GM20000 (cell line): ENCODE results near the gene TDRD5.

ENCODE experiments used
- DNase-seq: peaks from one replicate; pipeline ENCODE4 v3.0.0; 2012; ENCODE audit warnings: low spot score
- TF ChIP-seq, protein P1 (sequence below): IDR thresholded peaks from 2 replicates; pipeline ENCODE4 v1.5.1; 2012; ENCODE audit warnings: mild to moderate bottlenecking, control low read depth; ENCODE audit errors: extremely low read depth, missing control alignments

TDRD5 gene

DNA sequence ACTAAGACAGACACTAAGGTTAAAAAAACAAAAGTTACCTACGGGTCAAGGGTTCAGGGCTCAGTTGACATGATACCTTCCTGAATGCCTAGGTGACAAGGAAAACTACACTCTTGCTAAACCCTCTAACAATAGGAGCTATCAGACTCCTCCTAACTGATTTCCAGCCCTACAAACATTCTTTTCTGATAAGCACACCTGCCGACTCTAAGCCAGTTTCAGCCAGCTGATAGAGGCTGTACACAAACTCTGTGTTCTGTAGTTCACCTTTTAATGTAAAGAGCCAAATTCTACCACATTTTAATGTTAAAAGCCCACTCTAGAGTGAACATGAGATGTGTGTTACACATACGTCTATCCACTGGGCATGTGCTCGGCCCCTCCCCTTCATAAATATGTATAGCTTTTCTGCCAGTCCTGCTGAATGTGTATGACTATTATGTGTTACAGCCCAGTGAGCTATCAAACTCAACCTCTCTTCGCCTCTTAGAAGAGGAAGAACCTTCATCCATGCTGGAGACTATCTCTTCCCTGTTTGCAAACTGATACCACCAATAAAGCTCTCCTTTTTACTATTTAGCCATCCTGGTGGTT is 111.4 kb downstream of the TDRD5 start:
- TF ChIP-seq, protein P1, sequence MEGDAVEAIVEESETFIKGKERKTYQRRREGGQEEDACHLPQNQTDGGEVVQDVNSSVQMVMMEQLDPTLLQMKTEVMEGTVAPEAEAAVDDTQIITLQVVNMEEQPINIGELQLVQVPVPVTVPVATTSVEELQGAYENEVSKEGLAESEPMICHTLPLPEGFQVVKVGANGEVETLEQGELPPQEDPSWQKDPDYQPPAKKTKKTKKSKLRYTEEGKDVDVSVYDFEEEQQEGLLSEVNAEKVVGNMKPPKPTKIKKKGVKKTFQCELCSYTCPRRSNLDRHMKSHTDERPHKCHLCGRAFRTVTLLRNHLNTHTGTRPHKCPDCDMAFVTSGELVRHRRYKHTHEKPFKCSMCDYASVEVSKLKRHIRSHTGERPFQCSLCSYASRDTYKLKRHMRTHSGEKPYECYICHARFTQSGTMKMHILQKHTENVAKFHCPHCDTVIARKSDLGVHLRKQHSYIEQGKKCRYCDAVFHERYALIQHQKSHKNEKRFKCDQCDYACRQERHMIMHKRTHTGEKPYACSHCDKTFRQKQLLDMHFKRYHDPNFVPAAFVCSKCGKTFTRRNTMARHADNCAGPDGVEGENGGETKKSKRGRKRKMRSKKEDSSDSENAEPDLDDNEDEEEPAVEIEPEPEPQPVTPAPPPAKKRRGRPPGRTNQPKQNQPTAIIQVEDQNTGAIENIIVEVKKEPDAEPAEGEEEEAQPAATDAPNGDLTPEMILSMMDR = no peak
- DNase-seq = no peak

DNA sequence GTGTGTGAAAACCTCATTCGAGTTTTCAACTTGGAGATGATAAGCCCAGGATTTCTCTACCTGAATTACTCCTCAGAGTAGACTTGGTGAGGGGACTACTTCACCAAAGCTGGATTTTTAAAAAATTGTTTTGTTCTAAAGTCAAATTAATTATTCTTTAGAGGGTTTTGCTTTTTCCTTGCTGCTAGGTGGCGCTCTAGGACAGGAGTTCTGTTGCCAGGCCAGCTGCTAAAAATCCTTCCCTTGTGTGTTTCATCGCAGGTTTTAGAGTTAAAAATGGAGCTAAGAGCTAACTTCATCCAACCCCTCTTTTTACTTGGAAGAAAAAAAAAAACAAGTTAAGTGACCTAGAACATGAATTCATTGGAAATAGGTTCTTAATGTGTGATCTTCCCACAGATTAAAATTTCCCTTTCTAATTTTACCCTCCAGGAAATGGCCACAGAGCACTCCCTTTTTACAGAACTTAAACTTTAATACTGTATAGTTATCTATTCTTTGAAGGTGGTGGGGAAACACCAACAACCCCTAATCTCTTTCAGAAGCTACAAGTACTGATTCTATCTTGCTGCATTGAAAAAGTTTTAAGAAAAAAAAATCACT is 114.8 kb downstream of the TDRD5 start:
- TF ChIP-seq, protein P1 = peak; percentile 46
- peak; percentile 56 for DNase-seq

DNA sequence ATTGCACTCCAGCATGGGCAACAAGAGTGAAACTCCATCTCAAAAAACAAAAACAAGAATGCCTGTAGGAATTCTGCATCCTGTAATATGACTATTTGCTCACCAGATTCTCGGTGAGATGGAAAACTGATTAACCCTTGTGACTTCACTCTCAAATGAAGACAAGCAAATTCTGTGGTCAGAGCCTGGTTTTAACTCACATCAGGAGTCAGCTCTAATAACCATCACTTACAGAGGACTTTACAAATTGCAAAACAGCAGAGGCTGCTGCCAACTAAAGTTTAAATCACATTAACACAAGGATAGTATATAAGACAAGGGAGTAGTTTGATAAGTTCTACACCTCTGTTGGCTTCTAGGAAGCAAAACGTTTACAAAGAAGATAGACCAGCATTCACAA is 115.8 kb downstream of the TDRD5 start:
- DNase-seq = no peak
- TF ChIP-seq, protein P1 = no peak

DNA sequence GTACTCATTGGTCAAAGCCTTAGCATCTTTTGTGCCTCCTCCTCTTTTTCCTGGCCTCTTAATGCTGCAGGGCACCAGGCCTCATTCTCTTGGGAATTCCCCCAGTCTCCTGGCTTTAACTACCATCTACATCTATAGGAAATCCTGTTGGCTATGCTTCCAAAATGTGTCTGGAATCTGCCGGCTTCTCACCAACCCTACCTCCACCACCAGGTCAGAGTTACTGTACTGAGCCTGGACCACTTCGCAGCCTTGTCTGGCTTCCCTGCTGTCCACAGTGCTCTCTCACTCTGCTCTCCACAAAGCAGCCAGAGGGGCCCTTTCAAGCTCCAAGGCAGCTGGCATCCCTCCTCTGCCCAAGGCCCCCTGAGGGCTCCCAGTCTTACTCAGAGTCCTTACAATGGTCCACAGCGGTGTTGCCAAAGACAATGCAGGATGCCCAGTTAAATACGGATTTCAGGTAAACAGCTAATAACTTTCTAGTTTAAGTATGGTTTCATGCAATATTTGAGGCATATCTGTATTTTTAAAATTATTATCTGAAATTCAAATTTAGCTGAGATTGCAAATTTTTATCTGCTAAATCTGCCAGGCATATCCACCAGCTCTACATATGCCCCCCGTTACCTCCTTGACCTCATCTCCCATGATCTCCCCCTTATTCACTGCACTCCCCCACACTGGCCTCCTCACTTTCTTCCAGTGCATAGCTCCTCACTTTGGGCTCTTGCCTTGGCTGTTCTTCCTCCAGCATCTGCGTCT is 117.0 kb downstream of the TDRD5 start:
- DNase-seq = no peak
- TF ChIP-seq, protein P1 = no peak

- peak; percentile 45 for DNase-seq
Observed at GRCh38 chr1:179709841-179710329, 118.3 kb downstream of the TDRD5 start.

DNA sequence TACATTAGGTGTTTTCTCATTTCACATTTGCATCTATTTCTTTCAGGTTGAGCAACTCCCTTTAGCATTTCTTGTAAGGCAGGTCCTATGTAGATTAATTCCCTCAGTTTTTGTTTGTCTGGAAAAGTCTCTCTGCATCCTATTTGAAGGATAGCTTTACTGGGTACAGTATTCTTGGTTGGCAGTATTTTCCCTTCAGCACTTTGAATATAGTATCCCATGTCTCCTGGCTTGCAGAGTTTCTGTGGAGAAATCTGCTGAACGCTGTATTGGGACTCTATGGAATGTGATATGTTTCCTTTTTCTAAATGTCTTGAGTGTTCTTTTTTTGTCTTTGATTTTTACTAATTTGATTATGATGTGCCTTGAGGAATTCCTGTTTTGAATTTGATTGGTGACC is 122.5 kb downstream of the TDRD5 start:
- TF ChIP-seq, protein P1 = no peak
- DNase-seq = no peak

More at GRCh38 chr1:179709841-179710329, 118.3 kb downstream of the TDRD5 start:
- TF ChIP-seq, protein P1 = no peak

DNA sequence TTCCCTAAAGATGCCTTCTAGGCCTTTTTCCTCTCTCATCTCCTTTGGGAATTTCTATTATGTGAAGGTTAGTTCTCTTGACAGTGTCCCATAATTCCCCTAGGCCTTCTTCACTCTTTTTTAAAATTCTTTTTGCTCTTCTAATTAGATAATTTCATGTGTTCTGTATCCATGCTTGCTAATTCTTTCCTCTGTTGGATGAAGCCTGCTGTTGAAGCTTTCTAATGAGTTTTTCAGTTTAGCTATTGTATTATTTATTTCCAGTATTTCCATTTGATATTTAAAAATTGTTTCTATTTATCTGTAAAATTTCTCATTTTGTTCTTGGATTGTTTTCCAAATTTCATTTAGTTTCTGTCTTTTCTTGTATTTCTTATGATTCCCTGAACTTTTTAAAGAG is 123.0 kb downstream of the TDRD5 start:
- no peak for DNase-seq
- TF ChIP-seq, protein P1 = no peak
